ENCODE data around the gene PNMA6A.
"Not testable (repeated sequence)": the region's sequence is repeated elsewhere in the genome, so short reads cannot be mapped to it uniquely, and the experiment has no call there.

Gene PNMA6A

GRCh38 chrX:153071909-153072583 lies at the start of gene PNMA6A:
Gene PNMA6A (plus strand): TSS chrX:153072454. CDS start chrX:153073063, 609 bp downstream.
- not testable (repeated sequence) for DNase-seq (ENCODE audit: low spot score)

GRCh38 chrX:153026501-153026900 lies 45.8 kb upstream of the PNMA6A start:
- not testable (repeated sequence) for DNase-seq (ENCODE audit: low spot score)

- DNase-seq (ENCODE audit: low spot score) = not testable (repeated sequence)
These were observed 43.8 kb upstream of the PNMA6A start for GRCh38 chrX:153028487-153028886.

- DNase-seq (ENCODE audit: low spot score) = no peak
These were observed 43.1 kb upstream of the PNMA6A start for GRCh38 chrX:153029162-153029561.

- DNase-seq (ENCODE audit: low spot score) = no peak
These were observed 42.4 kb upstream of the PNMA6A start for GRCh38 chrX:153029875-153030274.

- DNase-seq (ENCODE audit: low spot score) = no peak
These were observed 41.5 kb upstream of the PNMA6A start for GRCh38 chrX:153030801-153031200.

- peak; percentile 68 for DNase-seq (ENCODE audit: low spot score)
These were observed 39.7 kb upstream of the PNMA6A start for GRCh38 chrX:153032397-153033118.

- DNase-seq (ENCODE audit: low spot score) = no peak
These were observed 23.2 kb upstream of the PNMA6A start for GRCh38 chrX:153049093-153049492.

- DNase-seq (ENCODE audit: low spot score) = no peak
These were observed 19.7 kb upstream of the PNMA6A start for GRCh38 chrX:153052534-153052933.

GRCh38 chrX:153055871-153056749 lies 16.1 kb upstream of the PNMA6A start, which contains the start of gene PNMA3:
Gene PNMA3 (plus strand): TSS chrX:153056470. CDS start chrX:153057056, 586 bp downstream.
- DNase-seq (ENCODE audit: low spot score) = no peak

GRCh38 chrX:153057281-153057680 lies 15.0 kb upstream of the PNMA6A start:
- no peak for DNase-seq (ENCODE audit: low spot score)

- DNase-seq (ENCODE audit: low spot score) = no peak
These were observed 12.8 kb upstream of the PNMA6A start for GRCh38 chrX:153059191-153060094.

GRCh38 chrX:153060095-153060445 lies 12.2 kb upstream of the PNMA6A start:
- no peak for DNase-seq (ENCODE audit: low spot score)

- DNase-seq (ENCODE audit: low spot score) = peak; percentile 70
These were observed 10.5 kb upstream of the PNMA6A start for GRCh38 chrX:153061732-153062131.

- DNase-seq (ENCODE audit: low spot score) = no peak
These were observed 8.9 kb upstream of the PNMA6A start for GRCh38 chrX:153063315-153063714.

- DNase-seq (ENCODE audit: low spot score) = no peak
These were observed 8.2 kb upstream of the PNMA6A start for GRCh38 chrX:153064061-153064460.

GRCh38 chrX:153065389-153065788 lies 6.9 kb upstream of the PNMA6A start:
- peak; percentile 23 for DNase-seq (ENCODE audit: low spot score)

GRCh38 chrX:153066402-153066801 lies 5.9 kb upstream of the PNMA6A start:
- DNase-seq (ENCODE audit: low spot score) = not testable (repeated sequence)

GRCh38 chrX:153073331-153073730 lies 1.1 kb downstream of the PNMA6A start:
- DNase-seq (ENCODE audit: low spot score) = not testable (repeated sequence)

GRCh38 chrX:153074262-153074899 lies 2.1 kb downstream of the PNMA6A start:
- DNase-seq (ENCODE audit: low spot score) = no peak

GRCh38 chrX:153074935-153075334 lies 2.7 kb downstream of the PNMA6A start:
- no peak for DNase-seq (ENCODE audit: low spot score)

All from hepatic stellate cell (primary cell).